H1 (cell line): Measurements from ENCODE around the gene VDR. TPM values are rescaled to one million over a fixed set of nuclear protein-coding genes. Genes with fewer than 3 reads are reported as not detected.

Source experiments
- CTCF ChIA-PET: fragments of 300-600 bp; sonication (Branson Sonifier 250); formaldehyde crosslinking; loops from one replicate; lab custom pipeline; 2021; ENCODE audit not compliant: partially characterized antibody; lab: Charles Lee
- POLR2A ChIA-PET: fragments of 300-600 bp; sonication (Branson Sonifier 250); formaldehyde crosslinking; loops from one replicate; lab custom pipeline; 2021; ENCODE audit warnings: inconsistent platforms; ENCODE audit not compliant: partially characterized antibody; lab: Charles Lee
- DNase-seq, 2 experiments: peaks; one replicate each; pipeline versions ENCODE4 v3.0.0 to v3.0.0-alpha.2; 2010 to 2022; ENCODE audit warnings: low spot score in 2 of 2, low read depth in 1 of 2, mixed read lengths in 1 of 2
- FAIRE-seq: peaks from 2 replicates; lab custom pipeline; 2011; peaks lifted over from hg19 to GRCh38; lab: Jason Lieb, UNC
- H2AFZ ChIP-seq: 2 replicates; pipeline ENCODE4 v1.8.1; 2012; ENCODE audit warnings: low read length, inconsistent platforms
- H2AK5ac ChIP-seq: 2 replicates; pipeline ENCODE4 v1.6.1; 2013; ENCODE audit warnings: low read depth, low read length
- H2BK120ac ChIP-seq: replicated peaks from 2 replicates; pipeline ENCODE3; 2013; ENCODE audit warnings: low read depth, low read length, inconsistent platforms
- H2BK12ac ChIP-seq: 2 replicates; pipeline ENCODE4 v1.6.1; 2013; ENCODE audit warnings: low read depth, low read length
- H2BK15ac ChIP-seq: 2 replicates; pipeline ENCODE4 v1.6.1; 2013; ENCODE audit warnings: low read length
- H2BK20ac ChIP-seq: 2 replicates; pipeline ENCODE4 v1.6.1; 2013; ENCODE audit warnings: low read length
- H2BK5ac ChIP-seq: 2 replicates; pipeline ENCODE4 v1.6.1; 2013; ENCODE audit warnings: low read depth, low read length
- H3K14ac ChIP-seq: 2 replicates; pipeline ENCODE4 v1.6.1; 2013; ENCODE audit warnings: inconsistent platforms; ENCODE audit not compliant: insufficient read length
- H3K18ac ChIP-seq: 2 replicates; pipeline ENCODE4 v1.6.1; 2013; ENCODE audit warnings: low read length; ENCODE audit errors: extremely low read depth
- H3K23ac ChIP-seq: 2 replicates; pipeline ENCODE4 v1.6.1; 2013; ENCODE audit warnings: inconsistent platforms; ENCODE audit not compliant: insufficient read length
- H3K23me2 ChIP-seq: 2 replicates; pipeline ENCODE4 v1.6.1; 2013; ENCODE audit warnings: low read depth, low read length
- H3K27ac ChIP-seq: 2 replicates; pipeline ENCODE4 v1.6.1; 2011; ENCODE audit warnings: low read depth, low read length, inconsistent platforms
- H3K27me3 ChIP-seq, 4 experiments: replicated peaks in 1 of 4; 1 replicate in 1 of 4; 2 replicates in 3 of 4; pipeline versions ENCODE4 v1.6.1 to v1.8.1; 2011 to 2013; ENCODE audit warnings: low read length in 3 of 4, mild to moderate bottlenecking in 3 of 4, inconsistent platforms in 2 of 4, mixed read lengths in 2 of 4, moderate library complexity in 1 of 4; ENCODE audit not compliant: control insufficient read depth in 3 of 4, insufficient read depth in 3 of 4; ENCODE audit errors: extremely low read depth in 1 of 4
- H3K36me3 ChIP-seq, 4 experiments: 2 replicates each; pipeline versions ENCODE4 v1.6.1 to v1.8.1; 2011 to 2013; ENCODE audit warnings: mild to moderate bottlenecking in 4 of 4, low read length in 3 of 4, moderate library complexity in 2 of 4, control low read depth in 1 of 4, inconsistent platforms in 1 of 4; ENCODE audit not compliant: insufficient read depth in 4 of 4, control insufficient read depth in 2 of 4
- H3K4ac ChIP-seq: replicated peaks from 2 replicates; pipeline ENCODE3; 2013; ENCODE audit warnings: low read length, low read depth, mixed read lengths, inconsistent platforms; ENCODE audit not compliant: insufficient read length
- H3K4me1 ChIP-seq, 4 experiments: replicated peaks in 1 of 4; 1 replicate in 1 of 4; 2 replicates in 3 of 4; pipeline versions ENCODE4 v1.6.1 to v1.8.1; 2011 to 2013; ENCODE audit warnings: low read length in 3 of 4, inconsistent platforms in 2 of 4, mixed read lengths in 1 of 4; ENCODE audit not compliant: insufficient read depth in 4 of 4, control insufficient read depth in 3 of 4
- H3K4me2 ChIP-seq, 2 experiments: 2 replicates each; pipeline versions ENCODE4 v1.6.1 to v1.8.1; 2011 to 2013; ENCODE audit warnings: low read depth in 2 of 2, low read length in 2 of 2, control low read depth in 1 of 2, inconsistent platforms in 1 of 2, mild to moderate bottlenecking in 1 of 2; ENCODE audit not compliant: insufficient read depth in 1 of 2
- H3K4me3 ChIP-seq, 4 experiments: fragments of 200-600, 300-600 bp in 1 of 4; sonication (generic), shearing (Covaris generic), sonication (Bioruptor Twin) in 1 of 4; 2 replicates each; pipeline versions ENCODE4 v1.5.1 to v1.8.1; 2011 to 2016; ENCODE audit warnings: low read length in 4 of 4, low read depth in 3 of 4, control low read depth in 2 of 4, inconsistent platforms in 2 of 4, mild to moderate bottlenecking in 2 of 4, mixed read lengths in 1 of 4, moderate library complexity in 1 of 4; ENCODE audit not compliant: insufficient read depth in 2 of 4; ENCODE audit errors: extremely low read depth in 1 of 4
- H3K56ac ChIP-seq: replicated peaks from 2 replicates; pipeline ENCODE3; 2013; ENCODE audit warnings: low read depth, mild to moderate bottlenecking, mixed read lengths, low read length, inconsistent platforms; ENCODE audit not compliant: insufficient read length
- H3K79me1 ChIP-seq: 2 replicates; pipeline ENCODE4 v1.6.1; 2013; ENCODE audit warnings: low read depth, low read length, control low read depth
- H3K79me2 ChIP-seq, 2 experiments: 2 replicates each; pipeline versions ENCODE4 v1.6.1 to v1.8.1; 2012 to 2013; ENCODE audit warnings: low read length in 2 of 2, mild to moderate bottlenecking in 2 of 2, inconsistent platforms in 1 of 2; ENCODE audit not compliant: insufficient read depth in 2 of 2, control insufficient read depth in 1 of 2
- H3K9ac ChIP-seq, 4 experiments: replicated peaks in 1 of 4; 1 replicate in 1 of 4; 2 replicates in 3 of 4; pipeline versions ENCODE4 v1.6.1 to v1.8.1; 2011 to 2013; ENCODE audit warnings: low read depth in 3 of 4, low read length in 3 of 4, control low read depth in 2 of 4, mild to moderate bottlenecking in 2 of 4, moderate library complexity in 2 of 4, inconsistent platforms in 1 of 4; ENCODE audit errors: extremely low read depth in 1 of 4
- H3K9me3 ChIP-seq, 2 experiments: 2 replicates each; pipeline versions ENCODE4 v1.6.1 to v1.8.1; 2012 to 2013; ENCODE audit warnings: mild to moderate bottlenecking in 2 of 2, moderate library complexity in 2 of 2, control low read depth in 1 of 2, inconsistent platforms in 1 of 2, low read depth in 1 of 2, low read length in 1 of 2, mixed read lengths in 1 of 2; ENCODE audit not compliant: insufficient read depth in 2 of 2
- H4K20me1 ChIP-seq, 2 experiments: replicated peaks in 1 of 2; 2 replicates each; pipeline versions ENCODE3 to v1.8.1; 2011 to 2013; ENCODE audit warnings: inconsistent platforms in 2 of 2, low read length in 2 of 2, mild to moderate bottlenecking in 1 of 2; ENCODE audit not compliant: insufficient read depth in 2 of 2, control insufficient read depth in 1 of 2
- H4K5ac ChIP-seq: 2 replicates; pipeline ENCODE4 v1.6.1; 2013; ENCODE audit warnings: low read length, low read depth, mixed read lengths, inconsistent platforms; ENCODE audit not compliant: insufficient read length
- H4K8ac ChIP-seq: 2 replicates; pipeline ENCODE4 v1.8.0; 2013; ENCODE audit warnings: mild to moderate bottlenecking, moderate library complexity, low read length, inconsistent platforms; ENCODE audit not compliant: insufficient read depth; ENCODE audit errors: extremely low read depth
- H4K91ac ChIP-seq: replicated peaks from 2 replicates; pipeline ENCODE3; 2013; ENCODE audit warnings: low read length, mixed read lengths, inconsistent platforms; ENCODE audit not compliant: insufficient read length
- ASH2L ChIP-seq: fragments of 200-600, 300-600 bp; sonication (generic); IDR thresholded peaks from one replicate; pipeline ENCODE4 v1.7.1; 2017; ENCODE audit warnings: low read length
- CBX5 ChIP-seq: fragments of 300-800, 300-1000 bp; sonication (generic); IDR thresholded peaks from 2 replicates; pipeline ENCODE4 v1.7.1; 2016; ENCODE audit warnings: antibody characterized with exemption, low read length, low read depth
- CHD1 ChIP-seq: IDR thresholded peaks from 2 replicates; pipeline ENCODE4 v1.6.1; 2012; ENCODE audit warnings: low read depth, low read length, improper control_type of control experiment
- E2F6 ChIP-seq: IDR thresholded peaks from 2 replicates; pipeline ENCODE4 v1.6.1; 2012; ENCODE audit warnings: inconsistent platforms
- FOSL1 ChIP-seq: IDR thresholded peaks from 2 replicates; pipeline ENCODE4 v1.6.1; 2011; ENCODE audit warnings: mild to moderate bottlenecking, low read depth, low read length, moderate library complexity; ENCODE audit not compliant: insufficient read depth
- JUND ChIP-seq: IDR thresholded peaks from 2 replicates; pipeline ENCODE4 v1.6.1; 2011; ENCODE audit warnings: mild to moderate bottlenecking, improper control_type of control experiment, low read length
- POLR2AphosphoS5 ChIP-seq: IDR thresholded peaks from 2 replicates; pipeline ENCODE4 v1.6.1; 2011; ENCODE audit warnings: low read depth, low read length
- RFX5 ChIP-seq: IDR thresholded peaks from 2 replicates; pipeline ENCODE4 v1.6.1; 2011; ENCODE audit warnings: low read depth, low read length, improper control_type of control experiment, borderline replicate concordance
- RXRA ChIP-seq: IDR thresholded peaks from 2 replicates; pipeline ENCODE4 v1.6.1; 2011; ENCODE audit warnings: low read depth, mild to moderate bottlenecking, low read length, moderate library complexity; ENCODE audit not compliant: insufficient read depth
- SP4 ChIP-seq: IDR thresholded peaks from 2 replicates; pipeline ENCODE4 v1.6.1; 2012; ENCODE audit warnings: low read length, inconsistent platforms
- TAF7 ChIP-seq: optimal IDR thresholded peaks from 2 replicates; pipeline ENCODE3; 2011; ENCODE audit warnings: low read depth, mild to moderate bottlenecking, inconsistent platforms, low read length, moderate library complexity, borderline replicate concordance
- WGBS, 2 experiments: shearing (Covaris generic) in 1 of 2; methylation state at CpG; one replicate each; pipeline versions ENCODE4 v1.1.6 to v1.1.7; 2013 to 2015; ENCODE audit warnings: low lambda C conversion rate in 2 of 2, mixed read lengths in 2 of 2, inconsistent platforms in 1 of 2, low coverage in 1 of 2, missing lambda C conversion rate in 1 of 2; ENCODE audit not compliant: insufficient replicate concordance in 2 of 2, insufficient coverage in 1 of 2, insufficient read length in 1 of 2; ENCODE audit errors: extremely low coverage in 1 of 2, missing lambda C conversion rate in 1 of 2; 5-methylcytosine and 5-hydroxymethylcytosine counted together
- polyA plus RNA-seq, 7 experiments: library from polyadenylated mRNA; depleted of rRNA in 3 of 7; stranded (reverse) in 5 of 7; unstranded in 2 of 7; fragments of >200 nt in 5 of 7; fragments of 200-250 nt in 2 of 7; gene quantifications; 1 replicate in 5 of 7; 2 replicates in 1 of 7; 4 replicates in 1 of 7; pipeline versions ENCODE4 v1.2.1 to v1.2.3, GENCODE V29; 2011 to 2013; ENCODE audit warnings: missing spikeins in 2 of 7, mixed read lengths in 2 of 7
- total RNA-seq: library from RNA; stranded (reverse); fragmentation: NEBNext Ultra II Directional; extraction: Animal tissue kit (Norgen Biotek cat#: 25700); gene quantifications from 2 replicates; pipeline ENCODE4 v1.2.1, GENCODE V29; 2021
- TF ChIP-seq, protein P1 (sequence below): IDR thresholded peaks from 2 replicates; pipeline ENCODE4 v1.6.1; 2011; ENCODE audit warnings: low read depth, mild to moderate bottlenecking, low read length; ENCODE audit not compliant: insufficient read depth

VDR gene
- total and polyA plus RNA-seq, 2 of the 8 experiments (the other 6 are each of a cell fraction or from before 2014, with no cell fraction given), result 0.44 to 0.65 TPM

GRCh38 chr12:47939009-47939601 lies 34.3 kb upstream of the VDR start:
- FAIRE-seq, result no peak
- H3K23me2 ChIP-seq, result peaks cover 3% of the 10 kb centered on the region; the same call in 1 of the 2 replicates
- H4K91ac ChIP-seq, result no peak overlapping the region
- H3K27me3 ChIP-seq, result peaks cover 0 to 24% (median 16%) of the 10 kb centered on the region in 4 experiments; a peak in 5 of 7 replicates
- no peak overlapping the region for H2AFZ ChIP-seq
- H2BK120ac ChIP-seq, result no peak overlapping the region
- ChIA-PET POLR2A (interaction anchor here (1.3 kb wide), 1 partner anchor 22 kb away, joined by 4 read pairs; no protein-coding TSS in a partner anchor), CTCF (interaction anchor here (1.3 kb wide), 2 partner anchors 12 to 247 kb away, joined by 4 read pairs; no protein-coding TSS in a partner anchor)
- H3K4ac ChIP-seq, result no peak overlapping the region
- H3K56ac ChIP-seq, result no peak overlapping the region
- H3K14ac ChIP-seq, result no peak overlapping the region
- no peaks in the 10 kb centered on the region for H3K79me2 ChIP-seq
- H3K23ac ChIP-seq, result no peak overlapping the region
- no peak overlapping the region for H2BK15ac ChIP-seq
- peaks cover 0 to 16% (median 13%) of the 10 kb centered on the region in 4 experiments; a peak in 5 of 7 replicates for H3K4me1 ChIP-seq
- H3K4me2 ChIP-seq, result no peak overlapping the region
- H3K9ac ChIP-seq, result no peak overlapping the region
- H3K9me3 ChIP-seq, result no peaks in the 10 kb centered on the region
- H2AK5ac ChIP-seq, result no peak overlapping the region
- no peak overlapping the region for H2BK12ac ChIP-seq
- DNase-seq, result no peak
- no peak overlapping the region for H3K27ac ChIP-seq
- H2BK5ac ChIP-seq, result no peak overlapping the region
- H3K79me1 ChIP-seq, result no peaks in the 10 kb centered on the region
- no peak overlapping the region for H2BK20ac ChIP-seq
- no peak overlapping the region for H3K4me3 ChIP-seq
- H3K18ac ChIP-seq, result no peak overlapping the region
- H3K36me3 ChIP-seq, result no peaks in the 10 kb centered on the region
- 92% methylated on average over 6 of the region's 6 CpGs; no CpG with 5 or more reads in 1 of the 2 experiments for WGBS, 2 experiments
- H4K5ac ChIP-seq, result no peak overlapping the region
- H4K8ac ChIP-seq, result no peak overlapping the region
- H4K20me1 ChIP-seq, result no peaks in the 10 kb centered on the region
- TF ChIP-seq JUND (no peak), SP4 (no peak), FOSL1 (no peak), TAF7 (no peak), POLR2AphosphoS5 (no peak), ASH2L (no peak), CHD1 (no peak), RFX5 (no peak), E2F6 (no peak), RXRA (no peak), CBX5 (no peak)
- TF ChIP-seq, protein P1, sequence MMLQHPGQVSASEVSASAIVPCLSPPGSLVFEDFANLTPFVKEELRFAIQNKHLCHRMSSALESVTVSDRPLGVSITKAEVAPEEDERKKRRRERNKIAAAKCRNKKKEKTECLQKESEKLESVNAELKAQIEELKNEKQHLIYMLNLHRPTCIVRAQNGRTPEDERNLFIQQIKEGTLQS, result no peak
